HCT116 (cell line): ENCODE measurements around the gene NYAP1.

Experiments used
- EZH2phosphoT487 ChIP-seq: fragments of 200-600 bp; IDR thresholded peaks from 2 replicates; pipeline ENCODE4 v1.6.1; 2018; ENCODE audit warnings: antibody characterized with exemption, borderline replicate concordance
- POLR2AphosphoS5 ChIP-seq: IDR thresholded peaks from 2 replicates; pipeline ENCODE4 v1.6.1; 2011; ENCODE audit warnings: mild to moderate bottlenecking, low read depth, low read length, moderate library complexity
- TF ChIP-seq, protein P1 (sequence below), 3 experiments: fragments of 200-600 bp in 1 of 3; sonication (generic) in 1 of 3; IDR thresholded peaks in 2 of 3; conservative IDR thresholded peaks in 1 of 3; 2 replicates each; pipeline ENCODE4 v1.5.1; 2012 to 2017; ENCODE audit warnings: low read depth in 2 of 3, low read length in 2 of 3, antibody characterized with exemption in 1 of 3, borderline replicate concordance in 1 of 3, control low read depth in 1 of 3, mild to moderate bottlenecking in 1 of 3, mixed read lengths in 1 of 3, mixed run types in 1 of 3, moderate library complexity in 1 of 3; ENCODE audit not compliant: insufficient read depth in 1 of 3

DNA sequence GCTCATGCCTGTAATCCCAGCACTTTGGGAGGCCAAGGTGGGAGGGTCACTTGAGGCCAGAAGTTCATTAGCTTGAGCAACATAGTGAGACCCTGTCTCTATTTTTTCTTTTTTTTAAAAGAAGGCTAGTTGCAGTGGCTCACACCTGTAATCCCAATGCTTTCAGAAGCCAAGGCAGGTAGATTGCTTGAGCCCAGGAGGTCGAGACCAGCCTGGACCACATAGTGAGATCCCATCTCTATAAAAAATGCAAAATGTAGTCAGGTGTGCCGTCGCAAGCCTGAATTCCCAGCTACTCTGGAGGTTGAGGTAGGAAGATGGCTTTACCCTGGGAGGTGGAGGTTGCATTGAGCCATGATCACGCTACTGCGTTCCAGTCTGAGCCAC, 7.5 kb downstream of the NYAP1 start:
- TF ChIP-seq, protein P1, sequence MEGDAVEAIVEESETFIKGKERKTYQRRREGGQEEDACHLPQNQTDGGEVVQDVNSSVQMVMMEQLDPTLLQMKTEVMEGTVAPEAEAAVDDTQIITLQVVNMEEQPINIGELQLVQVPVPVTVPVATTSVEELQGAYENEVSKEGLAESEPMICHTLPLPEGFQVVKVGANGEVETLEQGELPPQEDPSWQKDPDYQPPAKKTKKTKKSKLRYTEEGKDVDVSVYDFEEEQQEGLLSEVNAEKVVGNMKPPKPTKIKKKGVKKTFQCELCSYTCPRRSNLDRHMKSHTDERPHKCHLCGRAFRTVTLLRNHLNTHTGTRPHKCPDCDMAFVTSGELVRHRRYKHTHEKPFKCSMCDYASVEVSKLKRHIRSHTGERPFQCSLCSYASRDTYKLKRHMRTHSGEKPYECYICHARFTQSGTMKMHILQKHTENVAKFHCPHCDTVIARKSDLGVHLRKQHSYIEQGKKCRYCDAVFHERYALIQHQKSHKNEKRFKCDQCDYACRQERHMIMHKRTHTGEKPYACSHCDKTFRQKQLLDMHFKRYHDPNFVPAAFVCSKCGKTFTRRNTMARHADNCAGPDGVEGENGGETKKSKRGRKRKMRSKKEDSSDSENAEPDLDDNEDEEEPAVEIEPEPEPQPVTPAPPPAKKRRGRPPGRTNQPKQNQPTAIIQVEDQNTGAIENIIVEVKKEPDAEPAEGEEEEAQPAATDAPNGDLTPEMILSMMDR (IDR thresholded peaks at IDR 0.05 in 2 of 3, conservative IDR thresholded peaks at IDR 0.05 in 1 of 3; ENCODE audit: borderline replicate concordance in 1 of 3, insufficient read depth in 1 of 3, low read depth in 2 of 3, low read length in 2 of 3) = no peak
- no peak for TF ChIP-seq POLR2AphosphoS5
- TF ChIP-seq EZH2phosphoT487 = no peak
